GM12872 (cell line): Measurements from ENCODE around the gene TUT1.

Experiments used
- TF ChIP-seq, protein P1 (sequence below): IDR thresholded peaks from 3 replicates; pipeline ENCODE4 v1.5.1; 2011; ENCODE audit warnings: low read depth, mild to moderate bottlenecking, low read length, moderate library complexity; ENCODE audit not compliant: insufficient read depth

The TUT1 gene

DNA sequence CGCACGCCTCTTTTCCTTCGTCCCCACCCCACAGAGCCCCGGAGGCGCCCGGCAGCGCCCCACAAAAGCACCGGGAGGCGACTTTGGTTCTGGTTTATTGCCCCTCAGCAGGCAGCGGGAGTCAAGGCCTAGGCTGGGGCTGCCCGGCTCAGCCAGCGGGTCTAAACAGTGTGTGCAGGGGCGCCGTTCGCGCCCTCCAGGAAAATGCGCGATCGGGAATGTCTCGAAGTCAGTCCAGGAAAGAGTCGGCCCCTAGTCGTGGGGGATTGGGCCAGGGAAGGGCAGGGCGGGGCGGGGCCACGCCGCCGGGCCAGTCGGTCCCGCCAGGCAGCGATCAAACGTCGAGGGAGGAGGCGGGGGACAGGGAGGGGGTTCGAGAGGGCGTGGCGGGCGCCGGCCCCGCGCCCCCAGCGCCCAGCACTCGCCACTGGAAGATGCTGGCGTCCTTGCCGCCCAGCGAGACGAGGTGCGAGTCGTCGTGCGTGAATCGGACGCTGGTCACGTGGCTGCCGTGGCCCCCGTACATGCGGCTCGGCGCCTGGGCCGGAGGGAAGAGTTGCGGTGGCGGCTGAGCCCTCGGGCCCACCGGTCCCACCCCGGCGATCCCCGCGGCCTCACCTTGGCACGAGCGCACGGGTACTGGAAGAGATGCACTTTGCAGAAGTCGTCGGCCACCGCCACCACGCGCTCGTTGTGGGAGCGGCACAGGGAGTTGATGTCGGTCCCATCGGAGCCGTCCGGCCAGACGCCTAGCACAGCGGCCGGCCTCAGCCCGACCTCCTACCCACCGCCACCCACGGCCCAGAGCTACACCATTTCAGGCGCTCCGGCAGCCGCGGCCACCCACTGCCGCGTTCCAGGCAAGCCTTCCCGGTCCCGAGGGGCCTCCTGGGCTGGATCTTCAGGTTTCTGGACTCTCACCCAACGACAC lies 11.1 kb upstream of the TUT1 start:
- TF ChIP-seq, protein P1, sequence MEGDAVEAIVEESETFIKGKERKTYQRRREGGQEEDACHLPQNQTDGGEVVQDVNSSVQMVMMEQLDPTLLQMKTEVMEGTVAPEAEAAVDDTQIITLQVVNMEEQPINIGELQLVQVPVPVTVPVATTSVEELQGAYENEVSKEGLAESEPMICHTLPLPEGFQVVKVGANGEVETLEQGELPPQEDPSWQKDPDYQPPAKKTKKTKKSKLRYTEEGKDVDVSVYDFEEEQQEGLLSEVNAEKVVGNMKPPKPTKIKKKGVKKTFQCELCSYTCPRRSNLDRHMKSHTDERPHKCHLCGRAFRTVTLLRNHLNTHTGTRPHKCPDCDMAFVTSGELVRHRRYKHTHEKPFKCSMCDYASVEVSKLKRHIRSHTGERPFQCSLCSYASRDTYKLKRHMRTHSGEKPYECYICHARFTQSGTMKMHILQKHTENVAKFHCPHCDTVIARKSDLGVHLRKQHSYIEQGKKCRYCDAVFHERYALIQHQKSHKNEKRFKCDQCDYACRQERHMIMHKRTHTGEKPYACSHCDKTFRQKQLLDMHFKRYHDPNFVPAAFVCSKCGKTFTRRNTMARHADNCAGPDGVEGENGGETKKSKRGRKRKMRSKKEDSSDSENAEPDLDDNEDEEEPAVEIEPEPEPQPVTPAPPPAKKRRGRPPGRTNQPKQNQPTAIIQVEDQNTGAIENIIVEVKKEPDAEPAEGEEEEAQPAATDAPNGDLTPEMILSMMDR: no peak

DNA sequence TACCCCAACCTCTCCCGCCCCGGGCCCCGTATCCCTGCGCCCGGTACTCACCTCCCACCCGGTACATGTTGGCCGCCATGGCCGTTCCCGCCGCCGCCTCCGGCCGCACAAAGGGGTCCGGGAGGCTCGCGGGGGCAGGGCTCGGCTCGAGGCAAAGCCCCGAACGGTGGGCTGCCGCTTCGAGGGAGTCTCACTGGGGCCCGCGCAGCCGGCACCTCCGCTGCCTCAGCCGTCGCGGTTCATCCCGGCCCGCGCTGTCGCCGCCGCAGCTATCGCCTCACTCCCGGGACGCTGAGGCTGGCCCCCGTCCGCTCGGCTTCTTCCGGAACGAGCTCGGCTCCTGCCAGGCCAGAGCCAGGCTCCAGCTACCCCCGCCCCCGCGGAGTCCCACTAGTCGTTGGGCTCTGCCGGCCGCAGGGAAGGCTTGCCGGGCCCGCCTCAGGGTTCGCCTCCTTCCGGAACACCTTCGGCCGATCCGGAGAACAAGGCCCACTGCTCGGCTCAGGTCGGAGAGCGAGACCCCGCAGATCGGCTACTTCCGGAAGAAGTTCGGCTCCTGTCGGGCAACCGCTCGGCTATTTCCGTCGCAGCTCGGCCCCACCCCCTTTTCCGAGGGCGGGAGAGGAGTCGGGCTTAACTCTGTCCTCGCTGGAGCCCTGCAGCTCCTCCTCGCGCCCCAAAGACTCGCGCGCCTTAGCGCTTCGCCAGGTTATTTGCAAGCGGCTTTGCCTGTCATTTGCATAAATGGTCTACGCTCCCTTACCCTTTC lies 10.2 kb upstream of the TUT1 start, which contains the start of gene MTA2:
TSS of gene MTA2 (minus strand) at position 494 of the 769 bp plus-strand sequence. CDS start at position 79, 415 bp downstream.
- TF ChIP-seq, protein P1: no peak

DNA sequence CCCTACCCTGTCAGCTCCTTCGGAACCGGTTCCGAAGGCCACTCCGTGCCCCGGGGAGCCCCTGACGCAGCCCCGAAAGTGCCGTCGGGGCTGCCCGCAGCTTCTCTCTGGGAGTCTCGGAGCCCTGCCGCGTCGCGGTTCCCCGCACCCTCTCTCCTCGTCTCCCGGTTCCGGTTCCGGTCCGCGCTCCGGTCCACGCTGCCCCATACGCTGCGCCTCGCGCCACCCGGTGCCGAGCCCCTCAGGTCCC lies 9.7 kb upstream of the TUT1 start:
- TF ChIP-seq, protein P1: no peak

DNA sequence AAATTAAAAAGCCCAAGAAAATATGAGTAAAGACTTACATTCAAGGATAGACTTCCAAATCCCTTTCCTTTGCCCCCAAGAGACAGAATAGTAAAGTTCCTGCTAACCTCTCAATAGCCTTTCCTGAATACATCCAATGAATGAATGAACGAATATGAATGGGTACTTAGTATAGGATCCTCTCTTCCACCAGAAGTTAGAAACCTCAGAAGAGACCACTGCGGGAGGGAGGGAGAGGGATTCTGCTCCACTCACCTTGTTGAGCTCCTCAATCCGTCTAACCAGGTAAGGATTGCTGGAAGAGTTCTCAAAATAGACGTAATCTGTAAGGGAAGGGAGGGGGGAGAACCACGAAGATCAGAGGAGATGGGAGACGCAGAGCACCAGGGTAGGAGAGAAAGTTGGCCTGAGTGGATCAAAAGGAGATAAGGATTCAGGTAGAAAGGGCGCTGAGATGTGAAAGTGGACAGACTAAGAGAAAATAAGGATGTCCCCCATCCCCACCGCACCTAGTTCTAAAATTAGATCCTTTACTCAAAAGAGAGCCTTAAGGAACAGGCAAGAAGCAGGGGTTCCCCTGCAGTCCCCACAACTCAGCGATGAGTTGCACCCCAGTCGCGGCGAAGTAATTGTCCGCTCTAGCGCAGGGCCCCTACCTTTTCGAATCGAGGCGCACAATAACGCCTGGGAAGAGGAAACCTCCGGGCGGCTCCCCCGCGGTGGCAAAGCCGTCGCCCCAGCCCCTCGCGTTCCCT lies 9.2 kb upstream of the TUT1 start:
- TF ChIP-seq, protein P1: no peak

DNA sequence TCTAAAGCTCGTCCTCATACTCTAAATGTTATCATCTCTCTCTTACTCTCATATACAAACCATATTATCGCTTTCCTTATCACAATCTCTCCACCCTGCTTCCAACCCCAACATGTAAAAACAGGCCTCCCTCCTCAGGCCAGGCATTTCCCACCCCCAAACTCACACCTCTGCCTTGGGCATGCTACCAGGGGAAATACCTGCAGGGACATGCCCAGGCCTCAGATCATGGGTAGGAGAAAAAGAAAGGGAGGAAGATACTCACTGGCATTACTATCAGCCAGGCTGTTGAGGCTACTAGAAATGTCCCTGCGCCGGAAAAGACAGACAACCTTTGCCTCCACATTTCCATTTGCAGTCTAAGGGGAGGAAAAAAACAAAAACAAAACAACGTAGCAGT lies 8.6 kb upstream of the TUT1 start:
- TF ChIP-seq, protein P1: no peak

DNA sequence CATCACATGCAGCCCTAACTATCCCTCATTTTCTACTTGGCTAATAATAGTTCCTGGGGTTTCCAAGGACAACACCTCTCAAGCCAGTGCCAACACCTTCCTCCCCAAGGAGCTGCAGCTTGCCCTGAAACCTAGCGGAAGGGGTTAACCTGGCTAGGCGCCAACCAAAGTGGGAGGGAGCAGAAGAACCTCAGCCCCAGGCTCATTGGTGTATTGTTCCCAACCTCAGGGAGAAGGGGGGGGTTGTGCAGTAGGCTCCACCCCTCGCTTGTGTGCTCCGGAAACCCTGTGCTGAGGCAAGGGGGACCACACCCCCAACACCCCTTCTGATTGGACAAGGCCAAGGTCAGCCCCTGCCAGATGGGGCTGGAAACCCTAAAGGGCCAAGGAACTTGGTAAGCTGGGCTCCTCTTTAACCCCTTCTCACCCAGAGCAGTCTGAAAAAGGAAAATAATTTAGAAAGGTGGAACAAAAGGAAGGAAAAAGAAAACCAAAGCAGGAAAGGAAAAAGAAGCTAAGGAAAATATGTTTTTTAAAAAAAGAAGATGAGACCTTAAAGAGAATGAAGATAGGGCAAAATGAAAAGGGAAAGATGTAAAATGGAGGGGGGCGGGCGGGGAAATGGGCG lies 7.9 kb upstream of the TUT1 start:
- TF ChIP-seq, protein P1: no peak

DNA sequence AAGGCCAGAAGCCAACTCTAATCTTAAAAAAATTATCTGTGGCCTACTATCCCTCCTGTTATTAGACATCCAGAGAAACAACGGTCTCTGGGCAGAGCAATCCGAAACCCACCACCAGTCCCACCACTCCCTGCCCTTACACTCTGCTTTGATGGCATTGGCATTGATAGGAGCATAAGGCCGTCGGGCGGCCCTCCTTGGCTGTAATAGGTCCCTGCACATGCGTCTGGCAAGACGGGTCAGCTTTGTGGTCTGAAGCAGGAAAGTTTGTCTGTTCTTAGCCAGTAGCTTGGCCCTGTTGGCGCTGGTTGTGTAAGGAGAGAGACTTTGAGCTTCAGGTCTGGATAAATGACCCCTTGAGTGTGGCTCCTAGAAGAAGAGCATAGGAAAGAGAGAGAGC lies 3.8 kb upstream of the TUT1 start:
- TF ChIP-seq, protein P1: no peak
